Measurements from ENCODE around the gene UTS2B. TPM values are rescaled to one million over a fixed set of nuclear protein-coding genes. Genes with fewer than 3 reads are reported as not detected.

The UTS2B gene
- not detected for total RNA-seq

GRCh38 chr3:191329654-191330529 lies at the start of gene UTS2B:
UTS2B (minus strand) TSS chr3:191330526; CDS start chr3:191282189, 48,337 bp downstream.
- Mint-ChIP-seq H3K4me1 (peaks cover 16% of the 10 kb centered on the region), H3K27me3 (peaks cover 18% of the 10 kb centered on the region), H3K9me3 (ENCODE audit: low read depth) (no peaks in the 10 kb centered on the region), H3K4me3 (peak within 1 kb of the TSS; percentile 70), H3K36me3 (peaks cover 2% of the 10 kb centered on the region), H3K27ac (peak within 1 kb of the TSS; percentile 69)
- ATAC-seq = peak; percentile 50
- no peak for DNase-seq
- CTCF ChIA-PET = no interaction called here

- CTCF ChIA-PET = no interaction called here
- Mint-ChIP-seq H3K9me3 (ENCODE audit: low read depth) (no peaks in the 10 kb centered on the region), H3K4me1 (no peaks in the 10 kb centered on the region), H3K27me3 (no peaks in the 10 kb centered on the region), H3K36me3 (peaks cover 2% of the 10 kb centered on the region), H3K27ac (no peak overlapping the region), H3K4me3 (no peak overlapping the region)
- no peak for ATAC-seq
- no peak for DNase-seq
Measured at GRCh38 chr3:191380001-191380400, 49.7 kb upstream of the UTS2B start.

GRCh38 chr3:191379446-191379845 lies 49.1 kb upstream of the UTS2B start:
- DNase-seq (no peak), ATAC-seq (no peak)
- Mint-ChIP-seq H3K36me3 (peaks cover 2% of the 10 kb centered on the region), H3K27ac (no peak overlapping the region), H3K4me3 (no peak overlapping the region), H3K27me3 (no peaks in the 10 kb centered on the region), H3K9me3 (ENCODE audit: low read depth) (no peaks in the 10 kb centered on the region), H3K4me1 (no peaks in the 10 kb centered on the region)
- CTCF ChIA-PET = no interaction called here

GRCh38 chr3:191378142-191378812 lies 48.0 kb upstream of the UTS2B start:
- ATAC-seq = no peak
- H3K4me1 Mint-ChIP-seq = no peaks in the 10 kb centered on the region
- H3K9me3 Mint-ChIP-seq (ENCODE audit: low read depth) = no peaks in the 10 kb centered on the region
- CTCF ChIA-PET = no interaction called here
- no peak overlapping the region for H3K27ac Mint-ChIP-seq
- H3K36me3 Mint-ChIP-seq = peaks cover 2% of the 10 kb centered on the region
- H3K27me3 Mint-ChIP-seq = no peaks in the 10 kb centered on the region
- no peak for DNase-seq
- H3K4me3 Mint-ChIP-seq = no peak overlapping the region

- no peak for DNase-seq
Measured at GRCh38 chr3:191376516-191377141, 46.3 kb upstream of the UTS2B start.

GRCh38 chr3:191373327-191373726 lies 43.0 kb upstream of the UTS2B start:
- DNase-seq = no peak
- no peaks in the 10 kb centered on the region for H3K36me3 Mint-ChIP-seq
- H3K4me1 Mint-ChIP-seq = peaks cover 2% of the 10 kb centered on the region
- CTCF ChIA-PET = no interaction called here
- no peak overlapping the region for H3K27ac Mint-ChIP-seq
- H3K9me3 Mint-ChIP-seq (ENCODE audit: low read depth) = no peaks in the 10 kb centered on the region
- no peak overlapping the region for H3K4me3 Mint-ChIP-seq
- H3K27me3 Mint-ChIP-seq = no peaks in the 10 kb centered on the region
- no peak for ATAC-seq

More at GRCh38 chr3:191376516-191377141, 46.3 kb upstream of the UTS2B start:
- H3K36me3 Mint-ChIP-seq = peaks cover 2% of the 10 kb centered on the region
- no peak overlapping the region for H3K4me3 Mint-ChIP-seq
- no peaks in the 10 kb centered on the region for H3K27me3 Mint-ChIP-seq
- H3K9me3 Mint-ChIP-seq (ENCODE audit: low read depth) = no peaks in the 10 kb centered on the region
- CTCF ChIA-PET = no interaction called here
- H3K4me1 Mint-ChIP-seq = peaks cover 2% of the 10 kb centered on the region
- H3K27ac Mint-ChIP-seq = no peak overlapping the region
- no peak for ATAC-seq

- ATAC-seq (no peak), DNase-seq (no peak)
- no peaks in the 10 kb centered on the region for H3K36me3 Mint-ChIP-seq
- H3K9me3 Mint-ChIP-seq (ENCODE audit: low read depth) = no peaks in the 10 kb centered on the region
- CTCF ChIA-PET = no interaction called here
- H3K4me1 Mint-ChIP-seq = peaks cover 2% of the 10 kb centered on the region
- H3K27ac Mint-ChIP-seq = no peak overlapping the region
- no peaks in the 10 kb centered on the region for H3K27me3 Mint-ChIP-seq
- no peak overlapping the region for H3K4me3 Mint-ChIP-seq
Measured at GRCh38 chr3:191372122-191372521, 41.8 kb upstream of the UTS2B start.

- ATAC-seq (no peak), DNase-seq (no peak)
- Mint-ChIP-seq H3K27me3 (no peaks in the 10 kb centered on the region), H3K27ac (no peak overlapping the region), H3K36me3 (peaks cover 2% of the 10 kb centered on the region), H3K4me1 (peaks cover 2% of the 10 kb centered on the region), H3K4me3 (no peak overlapping the region), H3K9me3 (ENCODE audit: low read depth) (no peaks in the 10 kb centered on the region)
- CTCF ChIA-PET = no interaction called here
Measured at GRCh38 chr3:191369616-191370010, 39.3 kb upstream of the UTS2B start.

GRCh38 chr3:191368755-191369615 lies 38.7 kb upstream of the UTS2B start:
- Mint-ChIP-seq H3K9me3 (ENCODE audit: low read depth) (no peaks in the 10 kb centered on the region), H3K27me3 (no peaks in the 10 kb centered on the region), H3K4me3 (no peak overlapping the region), H3K36me3 (peaks cover 2% of the 10 kb centered on the region), H3K4me1 (peaks cover 2% of the 10 kb centered on the region), H3K27ac (no peak overlapping the region)
- ATAC-seq (no peak), DNase-seq (no peak)
- CTCF ChIA-PET = no interaction called here

- Mint-ChIP-seq H3K27me3 (no peaks in the 10 kb centered on the region), H3K36me3 (peaks cover 2% of the 10 kb centered on the region), H3K4me1 (no peaks in the 10 kb centered on the region), H3K9me3 (ENCODE audit: low read depth) (peaks cover under 1% of the 10 kb centered on the region), H3K4me3 (no peak overlapping the region), H3K27ac (no peak overlapping the region)
- ATAC-seq (no peak), DNase-seq (no peak)
- CTCF ChIA-PET = interaction anchor here (1.2 kb wide), 1 partner anchor 8 kb away, joined by 3 read pairs; no protein-coding TSS in a partner anchor
Measured at GRCh38 chr3:191366675-191367074, 36.3 kb upstream of the UTS2B start.

GRCh38 chr3:191363221-191363620 lies 32.9 kb upstream of the UTS2B start:
- Mint-ChIP-seq H3K9me3 (ENCODE audit: low read depth) (peaks cover 4% of the 10 kb centered on the region), H3K4me3 (no peak overlapping the region), H3K27ac (no peak overlapping the region), H3K27me3 (no peaks in the 10 kb centered on the region), H3K4me1 (peaks cover 4% of the 10 kb centered on the region), H3K36me3 (peaks cover 6% of the 10 kb centered on the region)
- CTCF ChIA-PET = no interaction called here
- no peak for DNase-seq
- ATAC-seq = no peak

- no peak for DNase-seq
- Mint-ChIP-seq H3K4me3 (no peak overlapping the region), H3K27me3 (no peaks in the 10 kb centered on the region), H3K36me3 (peaks cover 6% of the 10 kb centered on the region), H3K27ac (no peak overlapping the region), H3K9me3 (ENCODE audit: low read depth) (peaks cover 4% of the 10 kb centered on the region), H3K4me1 (peaks cover 4% of the 10 kb centered on the region)
- CTCF ChIA-PET = no interaction called here
- no peak for ATAC-seq
Measured at GRCh38 chr3:191362524-191363090, 32.3 kb upstream of the UTS2B start.

- no peaks in the 10 kb centered on the region for H3K27me3 Mint-ChIP-seq
- no peak overlapping the region for H3K4me3 Mint-ChIP-seq
- CTCF ChIA-PET = no interaction called here
- H3K27ac Mint-ChIP-seq = no peak overlapping the region
- H3K9me3 Mint-ChIP-seq (ENCODE audit: low read depth) = peaks cover 4% of the 10 kb centered on the region
- H3K4me1 Mint-ChIP-seq = peaks cover 4% of the 10 kb centered on the region
- ATAC-seq (no peak), DNase-seq (no peak)
- peaks cover 6% of the 10 kb centered on the region for H3K36me3 Mint-ChIP-seq
Measured at GRCh38 chr3:191362037-191362436, 31.7 kb upstream of the UTS2B start.

Data from activated CD8-positive, alpha-beta memory T cell treated with anti-CD3 and anti-CD28 coated beads, Interleukin-2, amount 10 ng/mL, durations not matched to agents 7 days and 5 days (primary cell).